Activated CD4-positive, alpha-beta T cell treated with anti-CD3 and anti-CD28 coated beads, Interleukin-2, amount 50 U/mL, for 1 hour (primary cell): Measurements from ENCODE around the gene DMGDH.

Source experiments
- DNase-seq: peaks from one replicate; pipeline ENCODE4 v3.0.0-alpha.2; 2020

Gene DMGDH

GRCh38 chr5:78968781-78969180 is 100.7 kb downstream of the DMGDH start:
- no peak for DNase-seq

DNA sequence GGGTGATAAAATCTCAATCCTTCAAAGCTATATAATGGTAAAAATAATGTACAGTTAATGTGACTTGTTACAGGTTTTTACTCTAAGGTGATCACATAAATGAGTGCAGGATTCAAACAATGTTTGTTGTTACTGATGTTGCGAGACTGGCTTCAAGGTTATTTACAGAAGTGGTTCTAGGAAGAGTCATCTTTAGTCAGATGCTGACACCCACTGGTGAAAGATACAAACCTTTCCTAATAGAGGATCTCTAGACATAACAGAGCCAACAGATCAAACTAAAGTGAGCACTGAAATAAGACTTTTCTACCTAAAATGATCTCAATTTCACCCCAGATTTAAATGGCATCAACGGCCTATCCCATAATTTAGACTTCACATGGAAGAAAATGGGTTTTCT is 104.6 kb downstream of the DMGDH start:
- DNase-seq, result no peak

DNA sequence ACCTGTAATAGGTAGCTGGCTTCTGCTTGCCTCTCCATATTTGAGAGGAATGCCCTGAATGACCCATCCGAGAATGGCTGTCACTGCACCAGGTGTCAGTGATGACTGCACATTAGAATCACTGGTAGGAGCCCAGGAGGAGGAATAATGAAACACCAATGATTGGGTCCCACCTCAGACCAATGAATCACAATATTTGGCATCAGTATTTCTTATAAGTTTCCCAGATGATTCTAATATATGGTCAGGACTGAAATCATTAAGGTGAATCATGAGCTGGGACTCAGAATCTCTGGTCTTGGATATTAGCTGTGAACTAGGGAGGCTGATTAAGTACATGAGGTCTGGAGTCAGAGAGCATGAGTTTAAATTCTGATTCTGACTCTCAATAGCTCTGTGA is 107.7 kb downstream of the DMGDH start:
- DNase-seq, result no peak

DNA sequence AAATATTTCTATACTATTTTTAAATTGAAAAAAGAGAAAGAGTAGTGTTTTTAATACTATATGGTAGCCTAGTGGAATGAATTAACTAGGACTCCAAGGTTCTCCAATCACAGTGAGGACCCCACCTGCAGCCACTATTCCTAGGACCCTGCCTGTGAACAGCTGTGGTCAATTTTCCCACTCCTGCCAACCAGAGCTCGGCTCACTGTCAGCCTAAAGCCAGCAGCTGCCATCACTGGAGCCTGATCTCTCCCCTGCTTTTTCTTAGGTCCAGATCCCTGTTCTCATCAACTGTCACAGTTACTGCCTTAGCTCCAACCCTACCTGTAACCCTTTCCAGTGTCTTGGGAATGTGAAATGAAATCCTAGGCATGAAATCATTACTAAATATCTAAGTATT is 109.7 kb downstream of the DMGDH start:
- no peak for DNase-seq

- DNase-seq, result no peak
Measured at GRCh38 chr5:78958672-78959445, 110.6 kb downstream of the DMGDH start.

- DNase-seq, result no peak
Measured at GRCh38 chr5:78956901-78957300, 112.6 kb downstream of the DMGDH start.

DNA sequence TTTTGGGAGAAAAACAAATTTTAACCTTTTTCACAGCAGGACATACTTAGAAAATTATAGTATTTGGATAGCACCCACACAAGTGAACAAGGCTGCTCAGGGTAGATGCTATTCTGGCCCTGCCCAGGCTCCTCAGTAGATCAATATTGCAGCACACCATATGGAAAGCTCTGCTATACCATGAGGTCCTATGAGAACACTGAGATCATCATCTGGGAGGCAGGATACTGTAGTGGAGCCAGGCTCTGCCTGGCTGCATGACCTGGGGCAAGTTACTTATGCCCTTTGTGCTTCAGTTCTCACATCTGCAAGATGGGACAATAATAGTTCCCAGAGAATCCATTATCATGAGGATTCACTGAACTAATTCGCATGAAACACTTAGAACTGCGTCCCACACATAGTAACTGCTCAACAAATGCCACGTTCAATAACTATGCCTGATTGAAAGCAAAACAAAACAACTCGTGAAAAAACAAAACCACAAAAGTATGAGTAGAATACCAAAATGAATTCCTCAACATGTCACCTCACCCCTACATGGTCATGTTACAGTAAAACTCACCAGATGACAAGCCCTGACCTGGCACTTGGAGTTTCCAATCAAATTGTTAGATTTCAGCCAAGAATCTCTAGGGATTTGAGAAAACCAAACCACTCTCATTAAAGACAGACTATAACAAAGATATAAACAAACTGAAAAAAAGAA is 116.2 kb downstream of the DMGDH start:
- no peak for DNase-seq
